BJ (cell line): ENCODE measurements around the gene HOXD11. TPM values are rescaled to one million over a fixed set of nuclear protein-coding genes. Genes with fewer than 3 reads are reported as not detected.

Experiments
- CTCF ChIA-PET: fragments of 350-600 bp; formaldehyde crosslinking; extraction: SDS; loops from one replicate; lab custom pipeline; 2021; ENCODE audit warnings: antibody characterized with exemption, inconsistent platforms; lab: Yijun Ruan, JAX
- POLR2A ChIA-PET: fragments of 300-600 bp; sonication (Branson Sonifier 250); formaldehyde crosslinking; extraction: SDS; loops from one replicate; lab custom pipeline; 2021; ENCODE audit warnings: antibody characterized with exemption; lab: Charles Lee
- DNase-seq: peaks from one replicate; pipeline ENCODE4 v3.0.0-alpha.2; 2011; ENCODE audit warnings: low read depth
- H3K27me3 ChIP-seq: 2 replicates; pipeline ENCODE4 v1.6.0; 2011; ENCODE audit warnings: low read length; ENCODE audit not compliant: control insufficient read depth, insufficient read depth
- H3K36me3 ChIP-seq: 2 replicates; pipeline ENCODE4 v1.5.1; 2011; ENCODE audit warnings: low read length; ENCODE audit not compliant: control insufficient read depth, insufficient read depth
- H3K4me3 ChIP-seq: 2 replicates; pipeline ENCODE4 v1.5.1; 2011; ENCODE audit warnings: low read depth, mild to moderate bottlenecking, control low read depth, low read length
- polyA plus RNA-seq: library from polyadenylated mRNA; depleted of rRNA; stranded (reverse); fragments of >200 nt; gene quantifications from 2 replicates; pipeline ENCODE4 v1.2.3, GENCODE V29; 2011
- TF ChIP-seq, protein P1 (sequence below): IDR thresholded peaks from 2 replicates; pipeline ENCODE4 v1.5.1; 2011; ENCODE audit warnings: low read depth, mild to moderate bottlenecking, control low read depth, inconsistent platforms, low read length, moderate library complexity; ENCODE audit not compliant: insufficient read depth

Gene HOXD11
- polyA plus RNA-seq, 1 experiment, result 9.9 TPM

GRCh38 chr2:176068419-176068832 lies 38.7 kb upstream of the HOXD11 start:
- CTCF ChIA-PET, result no interaction called here
- no peak for DNase-seq

DNA sequence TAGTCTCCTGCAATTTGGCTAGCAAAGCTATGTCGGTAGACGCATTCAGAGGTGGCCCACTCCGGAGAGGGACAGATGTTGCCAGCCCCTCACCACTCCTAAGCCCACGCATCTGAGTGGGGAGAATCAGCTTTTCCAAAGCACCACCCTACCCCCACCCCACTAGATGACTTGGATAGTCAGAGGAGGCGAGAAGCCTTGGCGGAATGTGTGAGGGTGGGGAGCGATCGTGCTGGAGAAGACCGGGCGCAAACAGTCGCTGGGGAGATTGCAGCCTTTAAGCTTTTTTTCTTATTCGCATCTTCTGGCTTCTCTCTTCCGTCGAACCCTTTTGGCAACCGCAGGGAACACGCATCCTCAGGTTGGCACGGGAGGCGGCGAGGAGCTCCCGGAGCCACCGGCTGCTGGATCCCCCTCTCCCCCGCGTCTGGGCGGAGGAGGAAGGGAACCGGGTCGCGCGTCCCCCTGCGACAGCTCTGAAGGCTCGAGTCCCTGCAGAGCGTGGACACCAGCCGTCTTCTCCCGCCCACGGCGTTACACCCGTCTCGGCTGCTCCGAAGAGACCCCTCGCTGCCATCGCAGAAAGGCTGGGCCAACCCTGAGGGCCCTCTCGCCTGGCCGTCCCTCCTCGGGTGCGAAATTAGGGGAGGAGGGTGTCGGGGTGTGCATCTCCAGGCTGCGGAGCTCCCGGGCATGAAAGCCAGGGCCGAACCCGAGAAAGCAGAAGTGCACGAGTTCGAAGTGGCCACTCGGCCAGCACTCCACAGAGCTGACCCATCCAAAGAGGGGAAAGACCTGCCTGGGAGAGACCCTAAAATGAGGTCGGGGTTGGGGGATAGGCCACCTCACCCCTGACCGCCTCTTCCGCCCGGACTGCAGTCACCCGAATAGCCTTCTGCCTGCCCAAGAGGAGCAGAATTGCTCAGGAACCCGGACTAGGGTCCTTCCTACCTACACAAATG lies 35.5 kb upstream of the HOXD11 start:
- CTCF ChIA-PET, result interaction anchor here (0.9 to 1.2 kb wide), 2 partner anchors 8 to 11 kb away, joined by 3 to 4 read pairs; no protein-coding TSS in a partner anchor
- TF ChIP-seq, protein P1, sequence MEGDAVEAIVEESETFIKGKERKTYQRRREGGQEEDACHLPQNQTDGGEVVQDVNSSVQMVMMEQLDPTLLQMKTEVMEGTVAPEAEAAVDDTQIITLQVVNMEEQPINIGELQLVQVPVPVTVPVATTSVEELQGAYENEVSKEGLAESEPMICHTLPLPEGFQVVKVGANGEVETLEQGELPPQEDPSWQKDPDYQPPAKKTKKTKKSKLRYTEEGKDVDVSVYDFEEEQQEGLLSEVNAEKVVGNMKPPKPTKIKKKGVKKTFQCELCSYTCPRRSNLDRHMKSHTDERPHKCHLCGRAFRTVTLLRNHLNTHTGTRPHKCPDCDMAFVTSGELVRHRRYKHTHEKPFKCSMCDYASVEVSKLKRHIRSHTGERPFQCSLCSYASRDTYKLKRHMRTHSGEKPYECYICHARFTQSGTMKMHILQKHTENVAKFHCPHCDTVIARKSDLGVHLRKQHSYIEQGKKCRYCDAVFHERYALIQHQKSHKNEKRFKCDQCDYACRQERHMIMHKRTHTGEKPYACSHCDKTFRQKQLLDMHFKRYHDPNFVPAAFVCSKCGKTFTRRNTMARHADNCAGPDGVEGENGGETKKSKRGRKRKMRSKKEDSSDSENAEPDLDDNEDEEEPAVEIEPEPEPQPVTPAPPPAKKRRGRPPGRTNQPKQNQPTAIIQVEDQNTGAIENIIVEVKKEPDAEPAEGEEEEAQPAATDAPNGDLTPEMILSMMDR, result no peak
- POLR2A ChIA-PET, result no interaction called here
- Histone ChIP-seq H3K4me3 (no peak overlapping the region), H3K27me3 (peaks cover 8% of the 10 kb centered on the region), H3K36me3 (no peaks in the 10 kb centered on the region)
- DNase-seq, result no peak

More at GRCh38 chr2:176068419-176068832, 38.7 kb upstream of the HOXD11 start:
- H3K27me3 ChIP-seq, result no peaks in the 10 kb centered on the region
- POLR2A ChIA-PET, result no interaction called here
- H3K4me3 ChIP-seq, result no peak overlapping the region
- TF ChIP-seq, protein P1, result no peak
- H3K36me3 ChIP-seq, result no peaks in the 10 kb centered on the region

- no peak for DNase-seq
- CTCF ChIA-PET, result interaction anchor here (0.9 kb wide), 1 partner anchor 10 kb away, joined by 3 read pairs; no protein-coding TSS in a partner anchor
- TF ChIP-seq, protein P1, result no peak
- Histone ChIP-seq H3K27me3 (peaks cover 8% of the 10 kb centered on the region), H3K4me3 (no peak overlapping the region), H3K36me3 (no peaks in the 10 kb centered on the region)
- POLR2A ChIA-PET, result no interaction called here
Observed at GRCh38 chr2:176072292-176072669, 34.8 kb upstream of the HOXD11 start.

- ChIA-PET POLR2A (no interaction called here), CTCF (interaction anchor here (0.6 to 3.0 kb wide), 2 partner anchors 129 to 383 kb away, joined by 3 to 11 read pairs; no protein-coding TSS in a partner anchor)
- Histone ChIP-seq H3K27me3 (peaks cover 8% of the 10 kb centered on the region), H3K4me3 (no peak overlapping the region), H3K36me3 (no peaks in the 10 kb centered on the region)
- TF ChIP-seq, protein P1, result no peak
- no peak for DNase-seq
Observed at GRCh38 chr2:176072951-176073904, 33.9 kb upstream of the HOXD11 start.
